NCI-H2107 treated with DMSO at 0.1 percent for 48 hours (cell line): ENCODE data around the gene CTNNA1.

Experiments
- DNase-seq: peaks from one replicate; lab custom pipeline; 2025; ENCODE audit not compliant: unreplicated experiment; lab: John Stamatoyannopoulos, UW

CTNNA1 gene

GRCh38 chr5:138961221-138961620 lies 208.0 kb downstream of the CTNNA1 start:
- DNase-seq: no peak

GRCh38 chr5:138961729-138962128 lies 208.5 kb downstream of the CTNNA1 start:
- no peak for DNase-seq

GRCh38 chr5:138962614-138963370 lies 209.6 kb downstream of the CTNNA1 start:
- DNase-seq: no peak

- no peak for DNase-seq
Observed at GRCh38 chr5:138963763-138964371, 210.6 kb downstream of the CTNNA1 start.

GRCh38 chr5:138964647-138965201 lies 211.5 kb downstream of the CTNNA1 start:
- DNase-seq: no peak

GRCh38 chr5:138965626-138966025 lies 212.4 kb downstream of the CTNNA1 start:
- DNase-seq: no peak

GRCh38 chr5:138966236-138966985 lies 213.2 kb downstream of the CTNNA1 start:
- no peak for DNase-seq

GRCh38 chr5:138967791-138968448 lies 214.7 kb downstream of the CTNNA1 start:
- DNase-seq: no peak

GRCh38 chr5:138968601-138969000 lies 215.4 kb downstream of the CTNNA1 start:
- no peak for DNase-seq

GRCh38 chr5:138969323-138970002 lies 216.2 kb downstream of the CTNNA1 start:
- no peak for DNase-seq

- no peak for DNase-seq
Observed at GRCh38 chr5:138972230-138972629, 219.0 kb downstream of the CTNNA1 start.

GRCh38 chr5:138972836-138973235 lies 219.6 kb downstream of the CTNNA1 start:
- DNase-seq: no peak

- no peak for DNase-seq
Observed at GRCh38 chr5:138974227-138975063, 221.2 kb downstream of the CTNNA1 start.

- no peak for DNase-seq
Observed at GRCh38 chr5:138975098-138975847, 222.0 kb downstream of the CTNNA1 start.

- no peak for DNase-seq
Observed at GRCh38 chr5:138978080-138978479, 224.9 kb downstream of the CTNNA1 start.

- no peak for DNase-seq
Observed at GRCh38 chr5:138978581-138978980, 225.4 kb downstream of the CTNNA1 start.

- no peak for DNase-seq
Observed at GRCh38 chr5:138979684-138980280, 226.6 kb downstream of the CTNNA1 start.

- no peak for DNase-seq
Observed at GRCh38 chr5:138980441-138980840, 227.2 kb downstream of the CTNNA1 start.

GRCh38 chr5:138981131-138981530 lies 227.9 kb downstream of the CTNNA1 start:
- DNase-seq: no peak
